ENCODE data around the gene PQBP1. TPM values are rescaled to one million over a fixed set of nuclear protein-coding genes. Genes with fewer than 3 reads are reported as not detected.
A peak's percentile ranks its signal among the peaks of the same experiment; 100 is the strongest.

The PQBP1 gene
- total and polyA plus RNA-seq, 4 experiments from 2014 or later, result 59.6 to 94.1 (median 72.2) TPM

- Mint-ChIP-seq H3K4me1 (peaks cover 4 to 34% (median 17%) of the 10 kb centered on the region in 4 donors), H3K36me3 (peaks cover 10 to 37% of the 10 kb centered on the region in 2 donors), H3K9me3 (peaks cover 0 to 1% (median 0%) of the 10 kb centered on the region in 8 donors), H3K27ac (peak overlapping the region in 3 of 7 donors; percentile 19 to 88 (median 70)), H3K27me3 (no peaks in the 10 kb centered on the region), H3K4me3 (peak overlapping the region in 1 of 8 donors; percentile 2)
- H3K27ac ChIP-seq (ENCODE audit: low read depth, low read length), result no peak overlapping the region
- H3K9me3 ChIP-seq (ENCODE audit: control insufficient read depth in 1 of 2, low read length in 2 of 2), result no peaks in the 10 kb centered on the region
- DNase-seq, result no peak
- no peaks in the 10 kb centered on the region for H3K27me3 ChIP-seq (ENCODE audit: insufficient read depth, low read length)
- H3K36me3 ChIP-seq (ENCODE audit: insufficient read depth, low read length), result peaks cover 18% of the 10 kb centered on the region
- intact Hi-C loops (cut with micrococcal nuclease), result loop anchor here (5.0 kb wide), 1 partner anchor 97 kb away; the partner anchor contains the start of gene HDAC6
- ChIA-PET CTCF (ENCODE audit: partially characterized antibody) (interaction anchor here (1.4 kb wide), 1 partner anchor 17 kb away, joined by 4 read pairs; no protein-coding TSS in a partner anchor), POLR2A (ENCODE audit: partially characterized antibody) (interaction anchor here (0.9 to 3.9 kb wide), 4 partner anchors 13 to 244 kb away, joined by 3 to 47 read pairs (median 6); partner anchors contain the start of genes GRIPAP1, SLC35A2 and SUV39H1)
- no peak overlapping the region for H3K4me3 ChIP-seq (ENCODE audit: low read length in 2 of 2)
- peaks cover 24% of the 10 kb centered on the region for H3K4me1 ChIP-seq (ENCODE audit: insufficient read depth, low read length)
These were observed 1.3 kb downstream of the PQBP1 start for GRCh38 chrX:48899078-48899410.

GRCh38 chrX:48901069-48901468 is 3.3 kb downstream of the PQBP1 start:
- Mint-ChIP-seq H3K4me3 (no peak overlapping the region), H3K36me3 (peaks cover 5 to 42% of the 10 kb centered on the region in 2 donors), H3K27me3 (no peaks in the 10 kb centered on the region), H3K9me3 (peaks cover 0 to 1% (median 0%) of the 10 kb centered on the region in 8 donors), H3K4me1 (peaks cover 2 to 26% (median 13%) of the 10 kb centered on the region in 4 donors), H3K27ac (peak overlapping the region in 1 of 7 donors; percentile 32)
- Histone ChIP-seq H3K9me3 (ENCODE audit: control insufficient read depth in 1 of 2, low read length in 2 of 2) (no peaks in the 10 kb centered on the region), H3K36me3 (ENCODE audit: insufficient read depth, low read length) (peaks cover 14% of the 10 kb centered on the region), H3K27me3 (ENCODE audit: insufficient read depth, low read length) (no peaks in the 10 kb centered on the region), H3K27ac (ENCODE audit: low read depth, low read length) (no peak overlapping the region), H3K4me1 (ENCODE audit: insufficient read depth, low read length) (peaks cover 24% of the 10 kb centered on the region), H3K4me3 (ENCODE audit: low read length in 2 of 2) (no peak overlapping the region)
- CTCF ChIA-PET (ENCODE audit: partially characterized antibody), result no interaction called here
- POLR2A ChIA-PET (ENCODE audit: partially characterized antibody), result interaction anchor here (1.2 to 1.6 kb wide), 2 partner anchors 9 to 11 kb away, joined by 5 to 11 read pairs; partner anchors contain the start of gene SLC35A2
- no peak for DNase-seq
- intact Hi-C loops (cut with micrococcal nuclease), result no loop called here

GRCh38 chrX:48902135-48902534 is 4.4 kb downstream of the PQBP1 start:
- Histone ChIP-seq H3K27me3 (ENCODE audit: insufficient read depth, low read length) (no peaks in the 10 kb centered on the region), H3K36me3 (ENCODE audit: insufficient read depth, low read length) (peaks cover 14% of the 10 kb centered on the region), H3K9me3 (ENCODE audit: control insufficient read depth in 1 of 2, low read length in 2 of 2) (no peaks in the 10 kb centered on the region), H3K27ac (ENCODE audit: low read depth, low read length) (no peak overlapping the region), H3K4me1 (ENCODE audit: insufficient read depth, low read length) (peaks cover 16% of the 10 kb centered on the region), H3K4me3 (ENCODE audit: low read length in 2 of 2) (no peak overlapping the region)
- POLR2A ChIA-PET (ENCODE audit: partially characterized antibody), result interaction anchor here (0.6 to 2.2 kb wide), 3 partner anchors 9 to 14 kb away, joined by 3 to 15 read pairs (median 5); partner anchors contain the start of gene SLC35A2
- intact Hi-C loops (cut with micrococcal nuclease), result no loop called here
- Mint-ChIP-seq H3K27ac (peak overlapping the region in 4 of 7 donors; percentile 3 to 29 (median 26)), H3K36me3 (peaks cover 5 to 37% of the 10 kb centered on the region in 2 donors), H3K4me1 (peaks cover 0 to 16% (median 8%) of the 10 kb centered on the region in 4 donors), H3K9me3 (peaks cover 0 to 1% (median 0%) of the 10 kb centered on the region in 8 donors), H3K27me3 (no peaks in the 10 kb centered on the region), H3K4me3 (no peak overlapping the region)
- CTCF ChIA-PET (ENCODE audit: partially characterized antibody), result no interaction called here
- DNase-seq, result no peak

GRCh38 chrX:48902776-48903175 is 5.0 kb downstream of the PQBP1 start:
- no peak for DNase-seq
- Histone ChIP-seq H3K27ac (ENCODE audit: low read depth, low read length) (no peak overlapping the region), H3K9me3 (ENCODE audit: control insufficient read depth in 1 of 2, low read length in 2 of 2) (no peaks in the 10 kb centered on the region), H3K27me3 (ENCODE audit: insufficient read depth, low read length) (no peaks in the 10 kb centered on the region), H3K4me1 (ENCODE audit: insufficient read depth, low read length) (peaks cover 16% of the 10 kb centered on the region), H3K36me3 (ENCODE audit: insufficient read depth, low read length) (peaks cover 14% of the 10 kb centered on the region), H3K4me3 (ENCODE audit: low read length in 2 of 2) (no peak overlapping the region)
- CTCF ChIA-PET (ENCODE audit: partially characterized antibody), result interaction anchor here (1.4 kb wide), 1 partner anchor 43 kb away, joined by 4 read pairs; no protein-coding TSS in a partner anchor
- H3K27ac Mint-ChIP-seq, result peak overlapping the region in 2 of 7 donors; percentile 35 to 55
- intact Hi-C loops (cut with micrococcal nuclease), result no loop called here
- H3K9me3 Mint-ChIP-seq, result peaks cover 0 to under 1% (median 0%) of the 10 kb centered on the region in 8 donors
- H3K27me3 Mint-ChIP-seq, result no peaks in the 10 kb centered on the region
- H3K36me3 Mint-ChIP-seq, result peaks cover 5 to 32% of the 10 kb centered on the region in 2 donors
- POLR2A ChIA-PET (ENCODE audit: partially characterized antibody), result interaction anchor here (0.9 to 2.2 kb wide), 3 partner anchors 10 to 35 kb away, joined by 3 to 15 read pairs (median 5); partner anchors contain the start of gene SLC35A2
- peaks cover 0 to 11% (median 6%) of the 10 kb centered on the region in 4 donors for H3K4me1 Mint-ChIP-seq
- H3K4me3 Mint-ChIP-seq, result peak overlapping the region in 1 of 8 donors; percentile 25

GRCh38 chrX:48903290-48903689 is 5.6 kb downstream of the PQBP1 start:
- Mint-ChIP-seq H3K9me3 (no peaks in the 10 kb centered on the region), H3K4me1 (peaks cover 0 to 7% (median 3%) of the 10 kb centered on the region in 4 donors), H3K27me3 (no peaks in the 10 kb centered on the region), H3K27ac (peak overlapping the region in 3 of 7 donors; percentile 9 to 59 (median 55)), H3K36me3 (peaks cover 5 to 29% of the 10 kb centered on the region in 2 donors), H3K4me3 (no peak overlapping the region)
- ChIA-PET CTCF (ENCODE audit: partially characterized antibody) (interaction anchor here (1.4 kb wide), 1 partner anchor 43 kb away, joined by 4 read pairs; no protein-coding TSS in a partner anchor), POLR2A (ENCODE audit: partially characterized antibody) (interaction anchor here (0.9 to 2.2 kb wide), 4 partner anchors 9 to 34 kb away, joined by 3 to 15 read pairs (median 4); partner anchors contain the start of gene SLC35A2)
- intact Hi-C loops (cut with micrococcal nuclease), result no loop called here
- peaks cover 14% of the 10 kb centered on the region for H3K36me3 ChIP-seq (ENCODE audit: insufficient read depth, low read length)
- no peak overlapping the region for H3K27ac ChIP-seq (ENCODE audit: low read depth, low read length)
- no peaks in the 10 kb centered on the region for H3K27me3 ChIP-seq (ENCODE audit: insufficient read depth, low read length)
- no peak for DNase-seq
- peaks cover 16% of the 10 kb centered on the region for H3K4me1 ChIP-seq (ENCODE audit: insufficient read depth, low read length)
- H3K4me3 ChIP-seq (ENCODE audit: low read length in 2 of 2), result no peak overlapping the region
- no peaks in the 10 kb centered on the region for H3K9me3 ChIP-seq (ENCODE audit: control insufficient read depth in 1 of 2, low read length in 2 of 2)

GRCh38 chrX:48904180-48904579 is 6.5 kb downstream of the PQBP1 start:
- no peak overlapping the region for H3K4me3 ChIP-seq (ENCODE audit: low read length in 2 of 2)
- H3K27ac Mint-ChIP-seq, result peak overlapping the region in 3 of 7 donors; percentile 43 to 66 (median 55)
- H3K4me1 ChIP-seq (ENCODE audit: insufficient read depth, low read length), result peaks cover 7% of the 10 kb centered on the region
- H3K27me3 ChIP-seq (ENCODE audit: insufficient read depth, low read length), result no peaks in the 10 kb centered on the region
- POLR2A ChIA-PET (ENCODE audit: partially characterized antibody), result interaction anchor here (0.7 to 2.2 kb wide), 4 partner anchors 9 to 135 kb away, joined by 3 to 15 read pairs (median 4); partner anchors contain the start of gene SLC35A2
- intact Hi-C loops (cut with micrococcal nuclease), result no loop called here
- H3K36me3 ChIP-seq (ENCODE audit: insufficient read depth, low read length), result peaks cover 14% of the 10 kb centered on the region
- no peaks in the 10 kb centered on the region for H3K27me3 Mint-ChIP-seq
- peaks cover 10 to 27% of the 10 kb centered on the region in 2 donors for H3K36me3 Mint-ChIP-seq
- no peak for DNase-seq
- no peak overlapping the region for H3K27ac ChIP-seq (ENCODE audit: low read depth, low read length)
- CTCF ChIA-PET (ENCODE audit: partially characterized antibody), result no interaction called here
- H3K4me1 Mint-ChIP-seq, result peaks cover 0 to 4% (median 1%) of the 10 kb centered on the region in 4 donors
- no peaks in the 10 kb centered on the region for H3K9me3 ChIP-seq (ENCODE audit: control insufficient read depth in 1 of 2, low read length in 2 of 2)
- no peaks in the 10 kb centered on the region for H3K9me3 Mint-ChIP-seq
- H3K4me3 Mint-ChIP-seq, result no peak overlapping the region

- Histone ChIP-seq H3K27ac (ENCODE audit: low read depth, low read length) (no peak overlapping the region), H3K9me3 (ENCODE audit: control insufficient read depth in 1 of 2, low read length in 2 of 2) (no peaks in the 10 kb centered on the region), H3K36me3 (ENCODE audit: insufficient read depth, low read length) (peaks cover 14% of the 10 kb centered on the region), H3K4me1 (ENCODE audit: insufficient read depth, low read length) (peaks cover 3% of the 10 kb centered on the region), H3K27me3 (ENCODE audit: insufficient read depth, low read length) (no peaks in the 10 kb centered on the region), H3K4me3 (ENCODE audit: low read length in 2 of 2) (no peak overlapping the region)
- no peaks in the 10 kb centered on the region for H3K9me3 Mint-ChIP-seq
- H3K36me3 Mint-ChIP-seq, result peaks cover 10 to 27% of the 10 kb centered on the region in 2 donors
- no peak overlapping the region for H3K4me3 Mint-ChIP-seq
- H3K27me3 Mint-ChIP-seq, result no peaks in the 10 kb centered on the region
- H3K4me1 Mint-ChIP-seq, result peaks cover 0 to 4% (median 1%) of the 10 kb centered on the region in 4 donors
- H3K27ac Mint-ChIP-seq, result no peak overlapping the region
- POLR2A ChIA-PET (ENCODE audit: partially characterized antibody), result interaction anchor here (1.2 to 2.2 kb wide), 3 partner anchors 8 to 135 kb away, joined by 3 to 15 read pairs (median 4); partner anchors contain the start of gene SLC35A2
- CTCF ChIA-PET (ENCODE audit: partially characterized antibody), result no interaction called here
- intact Hi-C loops (cut with micrococcal nuclease), result no loop called here
- no peak for DNase-seq
These were observed 6.9 kb downstream of the PQBP1 start for GRCh38 chrX:48904626-48905025.
